ENCODE measurements around the gene GLI3.

GRCh38 chr7:41969561-41970105 lies 267.4 kb downstream of the GLI3 start:
- TF ChIP-seq CTCF (IDR thresholded peaks at IDR 0.05), result no peak
- no peak for TF ChIP-seq EP300 (IDR thresholded peaks at IDR 0.05)

Measured in suprapubic skin (tissue), 3 donors.